ENCODE measurements around the gene NANOGP8.
"Not testable (repeated sequence)": the region's sequence is repeated elsewhere in the genome, so short reads cannot be mapped to it uniquely, and the experiment has no call there.

The NANOGP8 gene

GRCh38 chr15:35085176-35085919 lies at the start of gene NANOGP8:
Gene NANOGP8 (minus strand): TSS chr15:35085295. CDS start chr15:35085110, 185 bp downstream.
- not testable (repeated sequence) for DNase-seq, ATAC-seq

DNA sequence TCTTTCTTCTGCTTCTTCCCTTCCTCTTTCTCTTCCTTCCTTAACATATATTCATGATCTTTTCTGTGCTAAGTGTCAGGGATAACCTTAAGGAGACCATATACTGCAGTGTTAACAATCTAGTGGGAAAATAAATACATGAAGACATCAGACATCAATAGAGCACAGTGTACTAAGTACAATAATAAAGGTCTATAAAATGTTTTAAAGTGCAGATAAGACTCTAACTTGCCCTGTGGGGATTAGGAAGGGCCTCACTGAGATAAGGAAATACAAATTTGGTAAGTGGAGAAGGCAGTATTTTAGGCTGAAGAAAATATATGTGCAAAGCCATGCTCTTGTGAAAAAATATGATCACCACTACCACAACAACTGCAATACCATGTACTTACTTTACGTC lies 49.2 kb upstream of the NANOGP8 start:
- DNase-seq (no peak), ATAC-seq (no peak)

GRCh38 chr15:35130245-35130644 lies 45.1 kb upstream of the NANOGP8 start:
- ATAC-seq (no peak), DNase-seq (no peak)

DNA sequence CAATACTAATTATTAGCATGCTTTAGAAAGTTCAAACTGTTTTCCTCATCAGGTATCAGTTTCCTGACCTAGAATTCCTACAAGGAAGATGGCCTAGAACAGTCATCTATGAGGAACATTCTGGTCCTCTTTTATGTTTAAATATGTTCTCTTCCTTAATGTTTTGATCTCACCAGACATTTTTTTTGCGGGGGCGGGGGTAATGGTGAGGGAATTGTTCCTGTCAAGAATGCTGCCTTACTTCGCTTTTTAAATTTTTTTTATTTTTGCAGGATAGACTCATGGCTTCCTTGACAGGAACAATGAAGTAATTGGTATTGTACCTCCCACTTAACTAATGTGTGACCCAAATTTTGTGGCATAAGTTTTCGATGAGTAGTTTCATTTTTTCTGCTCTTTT lies 44.3 kb upstream of the NANOGP8 start:
- DNase-seq (no peak), ATAC-seq (no peak)

DNA sequence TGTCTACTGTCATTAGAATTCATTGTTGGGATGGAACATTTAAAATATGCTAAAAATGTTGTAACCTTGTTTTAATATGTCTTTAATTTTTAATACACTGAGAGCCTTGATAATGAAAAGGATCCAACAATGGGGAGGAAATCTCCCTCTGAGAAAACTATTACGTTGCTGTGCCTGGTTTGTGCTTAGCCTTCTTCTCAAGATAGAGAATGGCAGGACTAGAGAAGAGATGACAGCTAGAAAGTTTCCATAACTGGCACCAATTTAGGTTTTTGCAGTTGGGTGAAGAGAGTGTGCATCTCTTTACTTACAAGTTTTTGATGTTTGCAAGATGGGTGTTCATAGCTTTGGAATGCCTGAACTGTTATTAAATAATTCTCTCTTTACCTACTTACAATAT lies 42.6 kb upstream of the NANOGP8 start:
- DNase-seq = no peak
- ATAC-seq = no peak

- no peak for DNase-seq
- no peak for ATAC-seq
These were observed 41.1 kb upstream of the NANOGP8 start for GRCh38 chr15:35126236-35126635.

GRCh38 chr15:35123743-35124142 lies 38.6 kb upstream of the NANOGP8 start:
- DNase-seq (no peak), ATAC-seq (no peak)

DNA sequence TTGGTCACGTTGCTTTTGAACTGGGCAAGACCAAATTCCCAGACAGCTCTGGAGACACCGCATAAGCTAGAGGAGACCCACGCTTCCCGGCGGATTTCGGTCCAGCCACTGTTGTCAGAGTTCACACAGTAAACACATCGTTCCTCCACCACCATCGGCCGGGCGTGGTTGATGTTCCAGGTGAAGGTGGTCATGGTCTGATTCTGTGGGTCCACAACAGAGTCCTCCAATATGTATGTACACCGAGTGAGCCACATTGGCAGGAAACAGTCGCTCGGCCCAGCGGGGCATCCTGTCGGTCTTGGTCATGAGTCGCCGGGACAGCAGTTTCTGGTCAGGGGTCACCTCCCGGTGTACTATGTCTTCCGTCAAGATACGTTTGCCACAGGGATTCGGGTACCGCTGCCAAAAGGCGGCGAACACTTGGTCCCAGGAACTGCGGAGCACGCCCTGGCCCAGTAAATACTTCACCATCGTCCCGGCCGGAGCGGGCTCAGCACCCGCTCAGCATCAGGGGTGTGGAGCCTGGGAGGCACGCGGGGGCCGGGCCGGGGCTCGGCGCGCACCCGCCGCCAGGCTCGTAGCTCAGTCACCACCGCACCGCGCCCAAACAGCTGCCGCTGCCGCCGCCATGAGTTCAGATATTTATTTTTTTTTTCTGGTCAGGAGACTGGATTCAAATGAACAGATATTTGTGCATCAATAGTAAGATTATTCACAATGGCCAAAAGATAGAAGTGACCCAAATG lies 36.7 kb upstream of the NANOGP8 start:
- ATAC-seq (no peak), DNase-seq (no peak)

DNA sequence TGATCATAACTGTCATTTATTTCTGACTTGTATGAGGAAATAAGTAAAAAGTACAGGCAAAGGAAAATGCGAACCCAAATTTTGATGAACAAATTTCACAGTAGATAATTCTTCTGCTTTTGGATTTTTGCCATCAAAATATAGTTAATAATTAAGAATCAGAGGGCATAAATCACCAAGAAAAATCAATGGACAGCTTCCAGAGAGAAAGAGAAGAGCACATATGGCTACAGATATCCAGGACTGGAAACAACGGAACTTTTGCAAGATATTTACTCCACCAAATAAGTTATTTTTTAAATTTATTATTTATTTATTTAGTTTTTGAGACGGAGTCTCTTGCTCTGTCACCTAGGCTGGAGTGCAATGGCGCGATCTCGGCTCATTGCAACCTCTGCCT lies 35.1 kb upstream of the NANOGP8 start:
- DNase-seq (no peak), ATAC-seq (no peak)

- no peak for ATAC-seq
- no peak for DNase-seq
These were observed 33.9 kb upstream of the NANOGP8 start for GRCh38 chr15:35118960-35119359.

- ATAC-seq = no peak
- DNase-seq = no peak
These were observed 32.6 kb upstream of the NANOGP8 start for GRCh38 chr15:35117543-35118265.

DNA sequence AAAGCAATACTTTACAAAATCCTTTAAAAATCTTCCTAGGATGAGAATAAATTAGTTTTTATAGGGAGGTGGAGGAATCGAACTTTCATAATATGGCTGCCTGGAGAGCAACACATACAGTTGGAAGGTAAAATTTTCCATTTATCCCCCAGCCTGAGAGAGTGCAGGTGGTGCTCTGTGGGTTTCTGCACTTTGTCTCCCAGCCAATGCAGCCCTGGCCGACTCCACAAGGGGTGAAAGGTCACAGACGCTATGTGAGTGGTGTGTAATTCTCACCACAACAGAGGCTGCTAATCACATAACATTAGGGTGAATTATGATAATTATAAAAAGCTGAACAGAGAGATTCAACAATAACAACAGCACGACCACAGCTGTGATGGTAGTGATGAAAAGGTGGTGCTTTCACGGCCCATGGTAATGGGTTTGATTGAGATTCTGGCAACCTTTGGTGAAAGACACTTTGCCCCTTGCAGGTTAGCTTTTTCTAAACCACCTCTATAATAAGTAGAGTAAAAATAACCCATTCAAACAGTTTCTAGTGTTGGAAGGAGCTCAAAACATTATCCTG lies 30.1 kb upstream of the NANOGP8 start:
- ATAC-seq (no peak), DNase-seq (no peak)

GRCh38 chr15:35112346-35112745 lies 27.3 kb upstream of the NANOGP8 start:
- DNase-seq = no peak
- no peak for ATAC-seq

DNA sequence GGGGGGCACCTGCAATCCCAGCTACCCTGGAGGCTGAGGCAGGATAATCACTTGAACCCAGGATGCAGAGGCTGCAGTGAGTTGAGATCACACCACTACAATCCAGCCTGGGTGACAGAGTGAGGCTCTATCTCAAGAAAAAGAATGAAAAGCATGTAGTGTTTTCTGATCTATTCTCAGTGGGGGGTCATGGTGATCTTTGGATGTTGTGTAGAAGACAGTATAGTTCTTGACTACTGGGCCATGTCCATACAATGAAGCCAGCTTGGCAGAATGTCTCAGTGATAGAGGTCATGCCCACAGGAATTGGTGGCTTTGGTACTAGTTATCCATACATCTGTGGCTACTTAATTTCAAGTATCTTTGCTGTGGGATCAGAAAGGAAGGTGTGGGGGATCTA lies 26.8 kb upstream of the NANOGP8 start:
- DNase-seq = no peak
- ATAC-seq = no peak

DNA sequence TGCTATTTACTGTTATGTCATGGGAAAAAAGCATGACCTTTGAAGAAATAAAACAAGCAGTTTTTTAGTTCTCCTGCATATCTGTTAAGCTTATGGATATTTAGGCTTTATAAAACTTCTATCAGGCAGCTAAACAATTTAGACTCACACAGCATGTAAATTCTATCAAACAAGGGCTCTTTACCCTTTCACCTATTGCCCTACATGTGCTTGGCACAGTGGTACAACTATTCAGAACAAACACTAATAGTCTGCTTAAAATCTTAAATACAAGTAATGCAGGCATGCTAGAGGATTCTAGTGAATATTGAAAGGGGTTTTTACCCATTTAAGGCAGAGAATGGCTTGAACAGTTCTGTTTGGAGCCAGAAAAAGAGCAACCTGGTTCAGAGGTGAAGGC lies 23.4 kb upstream of the NANOGP8 start:
- no peak for ATAC-seq
- no peak for DNase-seq

- ATAC-seq (no peak), DNase-seq (no peak)
These were observed 22.5 kb upstream of the NANOGP8 start for GRCh38 chr15:35107561-35107960.

- DNase-seq (no peak), ATAC-seq (no peak)
These were observed 22.0 kb upstream of the NANOGP8 start for GRCh38 chr15:35107122-35107521.

DNA sequence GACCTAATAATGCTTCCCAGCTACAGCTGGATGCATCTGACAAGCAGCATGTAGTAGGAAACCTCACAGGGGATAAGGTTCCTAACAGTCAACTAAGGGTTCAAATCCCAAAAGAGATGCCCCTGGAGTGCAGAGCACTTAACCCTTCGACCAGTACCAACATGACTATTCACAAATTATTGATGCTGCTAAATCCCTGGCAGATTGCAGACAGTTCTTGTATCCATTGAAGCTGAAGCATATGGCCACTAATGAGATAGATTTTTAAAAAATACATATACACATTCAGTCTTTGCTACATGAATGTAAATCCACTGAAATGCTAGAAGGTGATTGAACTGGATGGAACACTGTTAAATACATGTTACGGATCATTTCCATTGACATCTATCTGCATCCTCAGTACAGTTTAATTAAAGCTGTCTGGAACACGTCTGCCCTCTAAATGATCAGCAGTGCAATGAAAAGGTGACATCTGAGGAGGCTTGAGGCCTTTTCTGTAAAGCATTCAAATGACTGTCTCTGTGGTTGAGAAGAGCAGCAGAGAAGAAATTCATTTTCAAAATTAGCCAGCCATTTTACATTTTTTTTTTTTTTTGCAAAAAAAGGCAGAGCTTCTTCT lies 19.5 kb upstream of the NANOGP8 start:
- ATAC-seq = no peak
- DNase-seq = no peak

- ATAC-seq (no peak), DNase-seq (no peak)
These were observed 17.1 kb upstream of the NANOGP8 start for GRCh38 chr15:35102186-35102585.

GRCh38 chr15:35101335-35101734 lies 16.2 kb upstream of the NANOGP8 start:
- DNase-seq = no peak
- ATAC-seq = no peak

GRCh38 chr15:35098737-35099136 lies 13.6 kb upstream of the NANOGP8 start:
- no peak for DNase-seq
- ATAC-seq = no peak

- DNase-seq (no peak), ATAC-seq (no peak)
These were observed 10.8 kb upstream of the NANOGP8 start for GRCh38 chr15:35095941-35096340.

All from stimulated activated naive CD8-positive, alpha-beta T cell treated with anti-CD3 and anti-CD28 coated beads, Interleukin-15, Interleukin-2, amounts not matched to agents 100 U/mL and 50 U/mL, for 24 hours (primary cell).